MM.1S (cell line): ENCODE data around the gene GALNT9.

Source experiments
- DNase-seq: peaks from one replicate; pipeline ENCODE4 v3.0.0-alpha.2; 2015
- H2AFZ ChIP-seq: fragments of 300-600 bp; sonication (generic); 2 replicates; pipeline ENCODE4 v1.6.0; 2016; ENCODE audit warnings: antibody characterized with exemption, low read length
- H3F3A ChIP-seq: fragments of 300-600 bp; sonication (generic); 2 replicates; pipeline ENCODE4 v1.6.1; 2016; ENCODE audit warnings: mild to moderate bottlenecking, antibody characterized with exemption, low read length, moderate library complexity, mixed read lengths; ENCODE audit not compliant: insufficient read depth
- H3K27ac ChIP-seq: fragments of 300-600 bp; sonication (generic); 2 replicates; pipeline ENCODE4 v1.5.1; 2016; ENCODE audit warnings: mild to moderate bottlenecking, low read length
- H3K27me3 ChIP-seq: fragments of 300-600 bp; sonication (generic); replicated peaks from 2 replicates; pipeline ENCODE4 v1.6.0; 2016; ENCODE audit warnings: low read length; ENCODE audit not compliant: insufficient read depth
- H3K36me3 ChIP-seq: fragments of 300-600 bp; sonication (generic); replicated peaks from 2 replicates; pipeline ENCODE4 v1.6.1; 2016; ENCODE audit warnings: mild to moderate bottlenecking, low read length, mixed read lengths; ENCODE audit not compliant: insufficient read depth
- H3K4me1 ChIP-seq: fragments of 300-600 bp; sonication (generic); 2 replicates; pipeline ENCODE4 v1.6.1; 2016; ENCODE audit warnings: low read length, mixed read lengths
- H3K4me2 ChIP-seq: fragments of 300-600 bp; sonication (generic); 2 replicates; pipeline ENCODE4 v1.6.0; 2016; ENCODE audit warnings: low read depth, low read length
- H3K4me3 ChIP-seq: fragments of 300-600 bp; sonication (generic); 2 replicates; pipeline ENCODE4 v1.5.1; 2016; ENCODE audit warnings: low read length, mixed read lengths
- H3K79me2 ChIP-seq: fragments of 300-600 bp; sonication (generic); 2 replicates; pipeline ENCODE4 v1.6.1; 2016; ENCODE audit warnings: mixed run types, low read length, mixed read lengths
- H3K9ac ChIP-seq: fragments of 300-600 bp; sonication (generic); 2 replicates; pipeline ENCODE4 v1.6.1; 2016; ENCODE audit warnings: low read length, mixed read lengths
- H3K9me2 ChIP-seq: fragments of 300-600 bp; sonication (generic); replicated peaks from 2 replicates; pipeline ENCODE4 v1.6.1; 2016; ENCODE audit warnings: mild to moderate bottlenecking, low read length, mixed read lengths; ENCODE audit not compliant: insufficient read depth
- H3K9me3 ChIP-seq: fragments of 300-600 bp; sonication (generic); replicated peaks from 2 replicates; pipeline ENCODE4 v1.6.1; 2016; ENCODE audit warnings: mild to moderate bottlenecking, low read length, mixed read lengths; ENCODE audit not compliant: insufficient read depth
- H4K20me1 ChIP-seq: fragments of 300-600 bp; sonication (generic); 2 replicates; pipeline ENCODE4 v1.6.1; 2016; ENCODE audit warnings: mild to moderate bottlenecking, low read length, moderate library complexity, mixed read lengths; ENCODE audit not compliant: insufficient read depth
- EZH2 ChIP-seq: fragments of 300-600 bp; sonication (generic); optimal IDR thresholded peaks from 2 replicates; pipeline ENCODE3; 2017; ENCODE audit warnings: low read depth, mild to moderate bottlenecking, antibody characterized with exemption, low read length, mixed read lengths
- EZH2phosphoT487 ChIP-seq: fragments of 300-600 bp; sonication (generic); IDR thresholded peaks from 2 replicates; pipeline ENCODE4 v1.6.1; 2018; ENCODE audit warnings: antibody characterized with exemption, low read length
- TF ChIP-seq, protein P1 (sequence below): fragments of 300-600 bp; sonication (generic); IDR thresholded peaks from 2 replicates; pipeline ENCODE4 v1.5.1; 2016; ENCODE audit warnings: antibody characterized with exemption, low read length, mixed read lengths

The GALNT9 gene

DNA sequence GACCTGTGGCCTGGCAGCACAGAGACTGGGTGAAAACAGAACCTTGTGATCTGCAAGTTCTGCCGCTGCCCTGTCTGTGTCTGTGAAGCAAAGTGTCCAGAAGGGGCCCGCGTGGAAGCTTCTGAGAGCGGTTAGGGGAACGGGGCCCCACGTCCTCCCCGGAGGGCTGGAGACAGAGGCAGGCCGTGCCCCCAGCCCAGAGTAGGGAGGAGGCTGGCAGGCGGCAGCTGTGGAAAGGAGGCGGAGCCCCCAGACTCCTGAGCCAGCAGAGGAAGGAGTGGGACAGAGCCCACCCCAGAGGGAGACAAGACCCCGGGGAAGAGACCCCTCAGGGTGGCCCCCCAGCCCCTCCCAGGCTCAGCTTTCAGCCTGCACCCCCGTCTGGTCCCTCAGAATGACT lies 49.0 kb downstream of the GALNT9 start:
- Histone ChIP-seq H3K36me3 (no peaks in the 10 kb centered on the region), H3F3A (no peaks in the 10 kb centered on the region), H3K4me3 (no peak overlapping the region), H3K4me1 (no peaks in the 10 kb centered on the region), H3K27ac (no peak overlapping the region), H3K27me3 (peaks cover 6% of the 10 kb centered on the region; the same call in 1 of the 2 replicates), H3K4me2 (no peak overlapping the region), H4K20me1 (no peaks in the 10 kb centered on the region), H2AFZ (no peak overlapping the region), H3K79me2 (no peaks in the 10 kb centered on the region), H3K9me3 (no peaks in the 10 kb centered on the region), H3K9ac (no peak overlapping the region), H3K9me2 (no peaks in the 10 kb centered on the region)
- TF ChIP-seq, protein P1, sequence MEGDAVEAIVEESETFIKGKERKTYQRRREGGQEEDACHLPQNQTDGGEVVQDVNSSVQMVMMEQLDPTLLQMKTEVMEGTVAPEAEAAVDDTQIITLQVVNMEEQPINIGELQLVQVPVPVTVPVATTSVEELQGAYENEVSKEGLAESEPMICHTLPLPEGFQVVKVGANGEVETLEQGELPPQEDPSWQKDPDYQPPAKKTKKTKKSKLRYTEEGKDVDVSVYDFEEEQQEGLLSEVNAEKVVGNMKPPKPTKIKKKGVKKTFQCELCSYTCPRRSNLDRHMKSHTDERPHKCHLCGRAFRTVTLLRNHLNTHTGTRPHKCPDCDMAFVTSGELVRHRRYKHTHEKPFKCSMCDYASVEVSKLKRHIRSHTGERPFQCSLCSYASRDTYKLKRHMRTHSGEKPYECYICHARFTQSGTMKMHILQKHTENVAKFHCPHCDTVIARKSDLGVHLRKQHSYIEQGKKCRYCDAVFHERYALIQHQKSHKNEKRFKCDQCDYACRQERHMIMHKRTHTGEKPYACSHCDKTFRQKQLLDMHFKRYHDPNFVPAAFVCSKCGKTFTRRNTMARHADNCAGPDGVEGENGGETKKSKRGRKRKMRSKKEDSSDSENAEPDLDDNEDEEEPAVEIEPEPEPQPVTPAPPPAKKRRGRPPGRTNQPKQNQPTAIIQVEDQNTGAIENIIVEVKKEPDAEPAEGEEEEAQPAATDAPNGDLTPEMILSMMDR: no peak
- TF ChIP-seq EZH2: no peak
- no peak for DNase-seq

DNA sequence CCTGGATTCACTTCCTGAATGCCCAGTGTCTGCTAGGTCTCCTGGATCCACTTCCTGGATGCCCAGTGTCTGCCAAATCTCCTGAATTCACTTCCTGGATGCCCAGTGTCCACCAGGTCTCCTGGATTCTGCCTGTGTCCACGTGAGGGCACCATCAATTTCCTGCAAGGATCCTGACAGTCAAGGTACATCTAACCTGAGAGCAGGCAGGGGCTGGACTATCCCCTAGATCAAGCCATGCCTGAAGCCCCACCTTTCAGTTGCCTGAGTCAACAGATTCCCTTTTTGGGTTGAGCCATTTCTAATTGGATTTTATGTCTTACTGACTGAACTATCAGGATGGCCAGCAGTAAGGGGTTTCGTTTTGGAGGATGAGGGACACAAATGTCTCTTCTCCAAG lies 49.5 kb downstream of the GALNT9 start:
- Histone ChIP-seq H3K9me2 (no peaks in the 10 kb centered on the region), H2AFZ (no peak overlapping the region), H3K9ac (no peak overlapping the region), H3K9me3 (no peaks in the 10 kb centered on the region), H3K27me3 (peaks cover 6% of the 10 kb centered on the region; the same call in 1 of the 2 replicates), H3K27ac (no peak overlapping the region), H4K20me1 (no peaks in the 10 kb centered on the region), H3K36me3 (no peaks in the 10 kb centered on the region), H3F3A (no peaks in the 10 kb centered on the region), H3K4me1 (no peaks in the 10 kb centered on the region), H3K4me3 (no peak overlapping the region), H3K4me2 (no peak overlapping the region), H3K79me2 (no peaks in the 10 kb centered on the region)
- TF ChIP-seq, protein P1: no peak
- TF ChIP-seq EZH2phosphoT487 (no peak), EZH2 (no peak)
- DNase-seq: no peak

DNA sequence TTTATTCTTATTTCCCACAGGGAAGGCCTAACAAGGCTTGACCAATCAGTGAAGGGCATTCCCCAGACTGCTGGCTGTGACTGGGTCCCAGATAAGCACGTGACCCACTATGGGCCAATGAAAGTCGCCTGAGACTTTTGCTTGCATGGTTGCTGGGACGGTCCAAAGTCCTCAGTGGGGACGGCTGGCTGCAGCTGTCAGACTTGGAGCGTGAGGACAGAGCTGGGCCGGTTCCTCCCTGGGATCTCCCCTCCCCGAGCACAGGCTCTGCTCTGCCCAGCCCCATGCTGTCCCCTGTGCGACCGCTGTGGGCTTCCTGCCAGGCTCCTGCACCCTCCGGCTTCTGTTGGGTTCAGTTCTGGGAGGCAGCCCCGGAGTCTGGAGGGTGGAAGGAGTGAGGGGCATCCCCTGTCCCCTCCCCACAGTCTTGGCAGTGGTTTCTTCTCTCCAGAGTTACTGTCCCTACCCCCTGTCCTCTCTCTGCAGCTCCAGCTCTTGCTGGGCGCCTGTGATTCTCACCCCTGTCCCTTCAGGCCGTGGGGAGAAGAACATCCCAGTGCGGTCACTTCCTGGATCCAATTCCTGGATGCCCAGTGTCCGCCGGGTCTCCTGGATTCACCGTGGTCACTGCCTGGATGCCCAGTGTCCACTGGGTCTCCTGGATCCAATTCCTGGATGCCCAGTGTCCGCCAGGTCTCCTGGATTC lies 50.1 kb downstream of the GALNT9 start:
- Histone ChIP-seq H3F3A (no peaks in the 10 kb centered on the region), H3K9ac (no peak overlapping the region), H2AFZ (no peak overlapping the region), H3K9me3 (no peaks in the 10 kb centered on the region), H3K4me3 (no peak overlapping the region), H3K36me3 (no peaks in the 10 kb centered on the region), H3K4me1 (no peaks in the 10 kb centered on the region), H3K27ac (no peak overlapping the region), H3K27me3 (peaks cover 6% of the 10 kb centered on the region; the same call in 1 of the 2 replicates), H3K79me2 (no peaks in the 10 kb centered on the region), H3K9me2 (no peaks in the 10 kb centered on the region), H4K20me1 (no peaks in the 10 kb centered on the region), H3K4me2 (no peak overlapping the region)
- DNase-seq: no peak
- no peak for TF ChIP-seq EZH2
- TF ChIP-seq EZH2phosphoT487: no peak
- TF ChIP-seq, protein P1: no peak
